IMR-90 (cell line): ENCODE data around the gene MRGPRX2. TPM values are rescaled to one million over a fixed set of nuclear protein-coding genes. Genes with fewer than 3 reads are reported as not detected.

Source experiments
- ATAC-seq: fragments of 200-7000 bp; cut with Tn5 transposase; 2 replicates; pipeline ENCODE4 v1.9.1; 2020; ENCODE audit warnings: low read depth, mild to moderate bottlenecking, moderate library complexity
- BruUV-seq: library from RNA; stranded (reverse); fragments of 400-500 nt; replicated peaks from 2 replicates; lab custom pipeline; 2021; lab: Mats Ljungman, UMichigan
- CTCF ChIA-PET: fragments of 300-600 bp; formaldehyde crosslinking; extraction: SDS; loops from one replicate; lab custom pipeline; 2021; ENCODE audit warnings: antibody characterized with exemption; lab: Yijun Ruan, JAX
- POLR2A ChIA-PET: fragments of 300-600 bp; sonication (Branson Sonifier 250); formaldehyde crosslinking; loops from one replicate; lab custom pipeline; 2022; ENCODE audit warnings: antibody characterized with exemption; ENCODE audit not compliant: unreplicated experiment; lab: Charles Lee
- DNase-seq: peaks from one replicate; pipeline ENCODE4 v3.0.0; 2013
- H2AFZ ChIP-seq: replicated peaks from 2 replicates; pipeline ENCODE3; 2013; ENCODE audit warnings: low read length, mild to moderate bottlenecking; ENCODE audit not compliant: poor library complexity
- H2AK5ac ChIP-seq: 2 replicates; pipeline ENCODE4 v1.6.1; 2013; ENCODE audit warnings: low read depth, low read length, inconsistent platforms
- H2AK9ac ChIP-seq: replicated peaks from 2 replicates; pipeline ENCODE3; 2013; ENCODE audit warnings: mild to moderate bottlenecking, low read depth, low read length, moderate library complexity; ENCODE audit not compliant: poor library complexity
- H2BK120ac ChIP-seq: 2 replicates; pipeline ENCODE4 v1.6.1; 2013; ENCODE audit warnings: low read depth, low read length, inconsistent platforms
- H2BK15ac ChIP-seq: 3 replicates; pipeline ENCODE4 v1.6.1; 2013; ENCODE audit warnings: low read depth, low read length, inconsistent platforms
- H2BK20ac ChIP-seq: 2 replicates; pipeline ENCODE4 v1.6.1; 2013; ENCODE audit warnings: low read depth, mild to moderate bottlenecking, inconsistent platforms, low read length, moderate library complexity
- H2BK5ac ChIP-seq: 2 replicates; pipeline ENCODE4 v1.6.1; 2013; ENCODE audit warnings: mild to moderate bottlenecking, low read depth, low read length, inconsistent platforms; ENCODE audit not compliant: poor library complexity, severe bottlenecking
- H3K14ac ChIP-seq: replicated peaks from 2 replicates; pipeline ENCODE4 v1.6.1; 2013; ENCODE audit warnings: low read depth, low read length, inconsistent platforms
- H3K18ac ChIP-seq: 2 replicates; pipeline ENCODE4 v1.6.1; 2013; ENCODE audit warnings: low read depth, low read length, control low read depth
- H3K23ac ChIP-seq: 2 replicates; pipeline ENCODE4 v1.6.1; 2013; ENCODE audit warnings: low read depth, low read length, inconsistent platforms
- H3K27ac ChIP-seq: 2 replicates; pipeline ENCODE4 v1.5.1; 2013; ENCODE audit warnings: mild to moderate bottlenecking, control low read depth, low read length; ENCODE audit not compliant: insufficient read depth
- H3K27me3 ChIP-seq: 2 replicates; pipeline ENCODE4 v1.6.1; 2013; ENCODE audit warnings: low read length; ENCODE audit not compliant: control insufficient read depth, insufficient read depth
- H3K36me3 ChIP-seq: 2 replicates; pipeline ENCODE4 v1.6.1; 2013; ENCODE audit warnings: low read length, mixed read lengths; ENCODE audit not compliant: control insufficient read depth, insufficient read depth
- H3K4ac ChIP-seq: 2 replicates; pipeline ENCODE4 v1.6.1; 2013; ENCODE audit warnings: low read depth, low read length, inconsistent platforms
- H3K4me1 ChIP-seq: 2 replicates; pipeline ENCODE4 v1.6.1; 2013; ENCODE audit warnings: low read length, mixed read lengths; ENCODE audit not compliant: control insufficient read depth, insufficient read depth
- H3K4me2 ChIP-seq: 2 replicates; pipeline ENCODE4 v1.6.1; 2013; ENCODE audit warnings: low read depth, mild to moderate bottlenecking, control low read depth, low read length, moderate library complexity
- H3K4me3 ChIP-seq: 2 replicates; pipeline ENCODE4 v1.5.1; 2013; ENCODE audit warnings: low read depth, mild to moderate bottlenecking, control low read depth, low read length, moderate library complexity; ENCODE audit not compliant: insufficient read depth
- H3K56ac ChIP-seq: 2 replicates; pipeline ENCODE4 v1.6.1; 2013; ENCODE audit warnings: low read length, inconsistent platforms; ENCODE audit not compliant: insufficient read depth; ENCODE audit errors: extremely low read depth
- H3K79me1 ChIP-seq, 2 experiments: 2 replicates each; pipeline ENCODE4 v1.6.1; 2013; ENCODE audit warnings: low read length in 2 of 2, inconsistent platforms in 1 of 2, low read depth in 1 of 2
- H3K9ac ChIP-seq: 2 replicates; pipeline ENCODE4 v1.6.1; 2013; ENCODE audit warnings: low read depth, low read length, control low read depth
- H3K9me1 ChIP-seq: 2 replicates; pipeline ENCODE4 v1.6.1; 2013; ENCODE audit warnings: low read length, inconsistent platforms; ENCODE audit not compliant: insufficient read depth
- H3K9me3 ChIP-seq: 2 replicates; pipeline ENCODE4 v1.6.1; 2013; ENCODE audit warnings: low read length; ENCODE audit not compliant: control insufficient read depth, insufficient read depth
- H4K20me1 ChIP-seq: 2 replicates; pipeline ENCODE4 v1.6.1; 2013; ENCODE audit warnings: low read length, inconsistent platforms; ENCODE audit not compliant: insufficient read depth
- H4K5ac ChIP-seq: 2 replicates; pipeline ENCODE4 v1.6.1; 2013; ENCODE audit warnings: mild to moderate bottlenecking, low read depth, low read length, control low read depth
- H4K8ac ChIP-seq, 2 experiments: 2 replicates each; pipeline ENCODE4 v1.6.1; 2013; ENCODE audit warnings: low read depth in 2 of 2, low read length in 2 of 2, control low read depth in 1 of 2, inconsistent platforms in 1 of 2
- H4K91ac ChIP-seq: 2 replicates; pipeline ENCODE4 v1.6.1; 2013; ENCODE audit warnings: low read depth, low read length, inconsistent platforms; ENCODE audit not compliant: insufficient read depth
- BHLHE40 ChIP-seq: fragments of 150-350 bp; IDR thresholded peaks from 2 replicates; pipeline ENCODE4 v1.6.1; 2016; ENCODE audit warnings: mild to moderate bottlenecking, low read depth, low read length
- CEBPB ChIP-seq: IDR thresholded peaks from 2 replicates; pipeline ENCODE4 v1.6.1; 2012; ENCODE audit warnings: low read depth, low read length, improper control_type of control experiment
- FOS ChIP-seq: fragments of 150-350 bp; IDR thresholded peaks from 2 replicates; pipeline ENCODE4 v1.6.1; 2016; ENCODE audit warnings: low read depth, low read length
- MAFK ChIP-seq: IDR thresholded peaks from 2 replicates; pipeline ENCODE4 v1.6.1; 2012; ENCODE audit warnings: low read depth, low read length, improper control_type of control experiment
- MAZ ChIP-seq: IDR thresholded peaks from 2 replicates; pipeline ENCODE4 v1.6.1; 2012; ENCODE audit warnings: low read depth, mild to moderate bottlenecking, low read length, improper control_type of control experiment, moderate library complexity, borderline replicate concordance
- MXI1 ChIP-seq: IDR thresholded peaks from 2 replicates; pipeline ENCODE4 v1.6.1; 2012; ENCODE audit warnings: low read depth, mild to moderate bottlenecking, low read length, moderate library complexity, borderline replicate concordance
- NFE2L2 ChIP-seq: fragments of 150-350 bp; IDR thresholded peaks from 2 replicates; pipeline ENCODE4 v1.6.1; 2016; ENCODE audit warnings: low read depth, mild to moderate bottlenecking, low read length
- RAD21 ChIP-seq: IDR thresholded peaks from 2 replicates; pipeline ENCODE4 v1.6.1; 2012; ENCODE audit warnings: low read length, improper control_type of control experiment
- RFX5 ChIP-seq: IDR thresholded peaks from 2 replicates; pipeline ENCODE4 v1.8.0; 2012; ENCODE audit warnings: low read depth, mild to moderate bottlenecking, low read length, moderate library complexity
- SMC3 ChIP-seq: fragments of 150-350 bp; IDR thresholded peaks from 2 replicates; pipeline ENCODE4 v1.6.1; 2016; ENCODE audit warnings: low read depth, mild to moderate bottlenecking, antibody characterized with exemption, low read length, moderate library complexity
- WGBS, 2 experiments: methylation state at CpG; one replicate each; pipeline versions ENCODE4 v1.1.5 to v1.1.7; 2013; ENCODE audit warnings: missing lambda C conversion rate in 2 of 2; ENCODE audit not compliant: insufficient read length in 1 of 2; ENCODE audit errors: extremely low coverage in 2 of 2; 5-methylcytosine and 5-hydroxymethylcytosine counted together
- dilution Hi-C: fragments of 300-500 bp; cut with HindIII; formaldehyde crosslinking; loops from one replicate; pipeline ENCODE4 v1.14.3; 2018; ENCODE audit warnings: low sequenced_read_pairs; ENCODE audit not compliant: unreplicated experiment
- in situ Hi-C: fragments of 300-500 bp; cut with MboI; formaldehyde crosslinking; loops from 3 replicates; pipeline ENCODE4 v1.14.3; 2019; ENCODE audit warnings: low sequenced_read_pairs, inconsistent platforms, mixed read lengths
- intact Hi-C: fragments of 100-400 bp; cut with micrococcal nuclease; formaldehyde crosslinking; loops from 2 replicates; pipeline ENCODE4 v1.10.0; 2022
- polyA plus RNA-seq, 3 experiments: library from polyadenylated mRNA; depleted of rRNA; stranded (reverse); fragments of >200 nt; gene quantifications; 2 replicates each; pipeline ENCODE4 v1.2.3, GENCODE V29; 2012; ENCODE audit warnings: low replicate concordance in 1 of 3
- total RNA-seq: library from RNA; depleted of rRNA; stranded (reverse); fragments of >200 nt; gene quantifications from 2 replicates; pipeline ENCODE4 v1.2.3, GENCODE V29; 2012
- TF ChIP-seq, protein P1 (sequence below): fragments of 150-350 bp; IDR thresholded peaks from 2 replicates; pipeline ENCODE4 v1.6.1; 2016; ENCODE audit warnings: low read depth, mild to moderate bottlenecking, low read length, moderate library complexity, borderline replicate concordance
- TF ChIP-seq, protein P2 (sequence below): fragments of 150-350 bp; IDR thresholded peaks from 2 replicates; pipeline ENCODE4 v1.6.1; 2017; ENCODE audit warnings: mild to moderate bottlenecking, antibody characterized with exemption, low read length, low read depth

MRGPRX2 gene
- total and polyA plus RNA-seq, 2 of the 4 experiments (the other 2 are of a cell fraction): not detected

DNA sequence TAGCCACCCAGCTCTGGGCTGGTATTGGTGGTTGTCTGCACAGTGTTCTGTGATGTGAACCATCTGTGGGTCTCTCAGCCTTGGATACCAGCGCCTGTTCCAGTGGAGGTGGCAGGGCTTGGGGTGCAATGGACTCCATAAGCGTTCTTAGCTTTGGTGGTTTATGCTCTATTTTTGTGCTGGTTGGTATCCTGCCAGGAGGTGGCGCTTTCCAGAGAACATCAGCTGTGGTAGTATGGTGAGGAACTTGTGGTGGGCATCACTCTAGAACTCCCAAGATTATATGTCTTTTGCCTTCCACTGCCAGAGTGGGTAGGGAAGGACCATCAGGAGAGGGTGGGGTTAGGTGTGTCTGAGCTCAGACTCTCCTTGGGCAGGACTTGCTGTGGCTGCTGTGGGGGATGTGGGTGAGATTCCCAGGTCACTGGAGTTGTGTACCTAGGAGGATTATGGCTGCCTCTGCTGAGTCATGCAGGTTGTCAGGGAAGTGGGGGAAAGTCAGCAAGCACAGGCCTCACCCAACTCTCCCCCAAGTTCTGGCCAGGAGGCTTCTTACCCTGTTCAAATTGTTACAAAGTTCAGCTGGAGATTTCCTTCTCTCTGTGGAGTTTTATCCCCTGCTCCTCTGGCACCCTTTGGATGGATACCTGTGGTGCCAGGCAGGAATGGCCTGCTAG is 47.2 kb downstream of the MRGPRX2 start:
- Histone ChIP-seq H3K23ac (no peak overlapping the region), H2BK120ac (no peak overlapping the region), H4K5ac (no peak overlapping the region), H3K4me3 (no peak overlapping the region), H3K27ac (no peak overlapping the region), H4K91ac (no peak overlapping the region), H3K27me3 (no peaks in the 10 kb centered on the region), H3K56ac (no peak overlapping the region), H3K79me1 (no peaks in the 10 kb centered on the region), H3K9ac (no peak overlapping the region), H3K4me2 (no peak overlapping the region), H2AFZ (no peak overlapping the region), H4K8ac (no peak overlapping the region), H2AK5ac (no peak overlapping the region), H2BK20ac (no peak overlapping the region), H2BK5ac (no peak overlapping the region), H3K9me1 (no peaks in the 10 kb centered on the region), H3K14ac (no peak overlapping the region), H3K36me3 (no peaks in the 10 kb centered on the region), H4K20me1 (no peaks in the 10 kb centered on the region), H3K4me1 (no peaks in the 10 kb centered on the region), H3K18ac (no peak overlapping the region), H3K4ac (no peak overlapping the region), H3K9me3 (no peaks in the 10 kb centered on the region), H2BK15ac (no peak overlapping the region), H2AK9ac (no peak overlapping the region)
- POLR2A ChIA-PET: no interaction called here
- TF ChIP-seq RAD21 (no peak), NFE2L2 (no peak), MAZ (no peak), MAFK (no peak), MXI1 (no peak), SMC3 (no peak), CEBPB (no peak), BHLHE40 (no peak), FOS (no peak), RFX5 (no peak)
- TF ChIP-seq, protein P1, sequence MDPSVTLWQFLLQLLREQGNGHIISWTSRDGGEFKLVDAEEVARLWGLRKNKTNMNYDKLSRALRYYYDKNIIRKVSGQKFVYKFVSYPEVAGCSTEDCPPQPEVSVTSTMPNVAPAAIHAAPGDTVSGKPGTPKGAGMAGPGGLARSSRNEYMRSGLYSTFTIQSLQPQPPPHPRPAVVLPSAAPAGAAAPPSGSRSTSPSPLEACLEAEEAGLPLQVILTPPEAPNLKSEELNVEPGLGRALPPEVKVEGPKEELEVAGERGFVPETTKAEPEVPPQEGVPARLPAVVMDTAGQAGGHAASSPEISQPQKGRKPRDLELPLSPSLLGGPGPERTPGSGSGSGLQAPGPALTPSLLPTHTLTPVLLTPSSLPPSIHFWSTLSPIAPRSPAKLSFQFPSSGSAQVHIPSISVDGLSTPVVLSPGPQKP: no peak
- TF ChIP-seq, protein P2, sequence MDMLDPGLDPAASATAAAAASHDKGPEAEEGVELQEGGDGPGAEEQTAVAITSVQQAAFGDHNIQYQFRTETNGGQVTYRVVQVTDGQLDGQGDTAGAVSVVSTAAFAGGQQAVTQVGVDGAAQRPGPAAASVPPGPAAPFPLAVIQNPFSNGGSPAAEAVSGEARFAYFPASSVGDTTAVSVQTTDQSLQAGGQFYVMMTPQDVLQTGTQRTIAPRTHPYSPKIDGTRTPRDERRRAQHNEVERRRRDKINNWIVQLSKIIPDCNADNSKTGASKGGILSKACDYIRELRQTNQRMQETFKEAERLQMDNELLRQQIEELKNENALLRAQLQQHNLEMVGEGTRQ: no peak
- 80% methylated on average over 1 of the region's 3 CpGs; no CpG with 5 or more reads in 1 of the 2 experiments for WGBS, 2 experiments
- dilution Hi-C loops (no loop called here), intact Hi-C loops (no loop called here), in situ Hi-C loops (no loop called here)
- BruUV-seq: no TSS peak
- DNase-seq (no peak), ATAC-seq (no peak)
- CTCF ChIA-PET: no interaction called here
